ENCODE measurements around the gene CFAP300.

CFAP300 gene

DNA sequence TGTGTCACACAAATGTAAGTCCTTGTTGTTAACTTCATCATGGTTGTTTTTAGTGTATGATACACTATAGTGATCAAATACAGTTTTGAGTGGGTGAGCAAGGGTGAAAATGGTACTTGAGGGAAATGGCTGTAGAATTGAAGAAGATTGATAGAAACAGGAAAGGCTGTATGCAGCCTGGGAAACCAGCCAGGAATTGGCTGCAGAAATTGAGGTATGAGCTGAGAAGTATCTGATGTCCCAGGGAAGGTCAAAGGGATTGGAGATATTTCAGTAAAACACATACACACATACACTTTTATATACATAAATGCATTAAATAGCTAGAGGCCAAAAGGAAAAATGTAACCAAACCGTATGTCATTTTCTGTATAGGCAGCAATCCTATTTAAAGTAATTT is 49.9 kb downstream of the CFAP300 start:
- Histone ChIP-seq H3K36me3 (ENCODE audit: insufficient read depth, low read length) (no peaks in the 10 kb centered on the region), H3K4me1 (ENCODE audit: insufficient read depth, low read length) (no peaks in the 10 kb centered on the region), H3K4me3 (ENCODE audit: low read depth in 1 of 2, low read length in 2 of 2) (no peak overlapping the region), H4K20me1 (ENCODE audit: insufficient read depth, low read length) (no peaks in the 10 kb centered on the region), H3K9ac (ENCODE audit: low read depth, low read length) (no peak overlapping the region), H2AFZ (ENCODE audit: low read depth, low read length) (no peak overlapping the region), H3K9me3 (ENCODE audit: insufficient read depth, low read length, severe bottlenecking) (no peaks in the 10 kb centered on the region), H3K79me2 (ENCODE audit: insufficient read depth, low read length) (no peaks in the 10 kb centered on the region), H3K27me3 (ENCODE audit: insufficient read depth, low read length, poor library complexity) (no peaks in the 10 kb centered on the region), H3K4me2 (ENCODE audit: insufficient read depth, low read length) (no peak overlapping the region), H3K27ac (ENCODE audit: low read length) (no peak overlapping the region)
- TF ChIP-seq EZH2 (IDR thresholded peaks at IDR 0.05; ENCODE audit: borderline replicate concordance, low read depth, low read length, severe bottlenecking), result no peak
- TF ChIP-seq, protein P1, sequence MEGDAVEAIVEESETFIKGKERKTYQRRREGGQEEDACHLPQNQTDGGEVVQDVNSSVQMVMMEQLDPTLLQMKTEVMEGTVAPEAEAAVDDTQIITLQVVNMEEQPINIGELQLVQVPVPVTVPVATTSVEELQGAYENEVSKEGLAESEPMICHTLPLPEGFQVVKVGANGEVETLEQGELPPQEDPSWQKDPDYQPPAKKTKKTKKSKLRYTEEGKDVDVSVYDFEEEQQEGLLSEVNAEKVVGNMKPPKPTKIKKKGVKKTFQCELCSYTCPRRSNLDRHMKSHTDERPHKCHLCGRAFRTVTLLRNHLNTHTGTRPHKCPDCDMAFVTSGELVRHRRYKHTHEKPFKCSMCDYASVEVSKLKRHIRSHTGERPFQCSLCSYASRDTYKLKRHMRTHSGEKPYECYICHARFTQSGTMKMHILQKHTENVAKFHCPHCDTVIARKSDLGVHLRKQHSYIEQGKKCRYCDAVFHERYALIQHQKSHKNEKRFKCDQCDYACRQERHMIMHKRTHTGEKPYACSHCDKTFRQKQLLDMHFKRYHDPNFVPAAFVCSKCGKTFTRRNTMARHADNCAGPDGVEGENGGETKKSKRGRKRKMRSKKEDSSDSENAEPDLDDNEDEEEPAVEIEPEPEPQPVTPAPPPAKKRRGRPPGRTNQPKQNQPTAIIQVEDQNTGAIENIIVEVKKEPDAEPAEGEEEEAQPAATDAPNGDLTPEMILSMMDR (IDR thresholded peaks at IDR 0.05; ENCODE audit: borderline replicate concordance, extremely low read depth, low read length, poor library complexity, severe bottlenecking), result no peak
- DNase-seq (no peak), ATAC-seq (ENCODE audit: insufficient read depth, low read depth) (no peak)

DNA sequence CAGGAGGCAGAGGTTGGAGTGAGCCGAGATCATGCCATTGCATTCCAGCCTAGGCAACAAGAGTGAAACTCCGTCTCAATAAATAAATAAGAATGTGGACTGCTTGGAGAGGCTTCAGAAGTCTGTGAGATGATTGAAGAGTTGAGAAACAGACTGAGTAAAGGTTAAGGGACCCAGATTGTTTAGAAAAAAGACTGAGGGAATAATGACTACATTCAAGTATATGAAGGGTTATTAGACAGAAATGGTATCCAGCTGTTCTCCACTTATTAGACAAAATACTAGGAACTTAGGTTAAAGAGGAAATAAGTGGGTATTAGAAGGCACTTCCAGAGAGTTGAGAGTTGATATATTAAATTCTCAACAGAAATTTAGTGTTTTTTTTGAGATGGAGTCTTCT is 52.5 kb downstream of the CFAP300 start:
- H3K9me3 ChIP-seq (ENCODE audit: insufficient read depth, low read length, severe bottlenecking), result no peaks in the 10 kb centered on the region
- no peak overlapping the region for H3K4me2 ChIP-seq (ENCODE audit: insufficient read depth, low read length)
- no peaks in the 10 kb centered on the region for H3K79me2 ChIP-seq (ENCODE audit: insufficient read depth, low read length)
- H3K4me3 ChIP-seq (ENCODE audit: low read depth in 1 of 2, low read length in 2 of 2), result no peak overlapping the region
- no peak overlapping the region for H2AFZ ChIP-seq (ENCODE audit: low read depth, low read length)
- H3K4me1 ChIP-seq (ENCODE audit: insufficient read depth, low read length), result no peaks in the 10 kb centered on the region
- DNase-seq, result no peak
- no peak for ATAC-seq (ENCODE audit: insufficient read depth, low read depth)
- H3K36me3 ChIP-seq (ENCODE audit: insufficient read depth, low read length), result no peaks in the 10 kb centered on the region
- H3K27ac ChIP-seq (ENCODE audit: low read length), result no peak overlapping the region
- no peak for TF ChIP-seq EZH2 (IDR thresholded peaks at IDR 0.05; ENCODE audit: borderline replicate concordance, low read depth, low read length, severe bottlenecking)
- TF ChIP-seq, protein P1 (IDR thresholded peaks at IDR 0.05; ENCODE audit: borderline replicate concordance, extremely low read depth, low read length, poor library complexity, severe bottlenecking), result no peak
- H3K9ac ChIP-seq (ENCODE audit: low read depth, low read length), result no peak overlapping the region
- no peaks in the 10 kb centered on the region for H4K20me1 ChIP-seq (ENCODE audit: insufficient read depth, low read length)
- no peaks in the 10 kb centered on the region for H3K27me3 ChIP-seq (ENCODE audit: insufficient read depth, low read length, poor library complexity)

DNA sequence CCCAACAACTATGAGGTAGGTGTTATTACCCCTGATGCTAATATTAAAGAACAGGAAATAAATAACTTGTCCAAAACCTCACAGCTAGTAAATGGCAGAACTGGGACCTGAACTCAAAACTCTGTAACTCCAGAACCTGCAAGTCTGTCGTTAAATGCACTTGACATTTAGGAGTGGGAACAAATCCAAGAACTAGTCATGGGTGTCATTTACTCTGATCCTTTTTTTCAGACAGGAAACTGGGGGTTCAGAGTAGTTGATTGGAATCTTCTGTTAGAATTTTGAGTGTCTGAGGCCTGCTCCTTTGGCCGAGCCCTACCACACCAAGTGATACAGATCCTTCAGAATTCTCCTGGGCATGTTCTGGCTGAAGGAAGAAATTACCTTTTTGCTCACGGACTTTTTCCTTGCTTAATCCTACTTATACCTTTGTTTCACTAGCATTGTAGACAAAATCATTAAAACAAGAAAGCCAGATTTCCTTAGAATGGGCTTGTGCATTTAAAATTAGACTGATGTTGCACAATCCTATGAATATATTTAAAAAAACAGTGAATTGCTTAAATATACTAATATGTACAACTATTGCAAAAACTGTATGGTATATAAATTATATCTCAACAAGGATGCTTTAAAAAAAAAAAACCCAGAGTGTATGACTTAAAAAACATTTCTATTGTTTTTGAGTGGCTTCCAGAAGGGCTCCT is 61.6 kb downstream of the CFAP300 start:
- DNase-seq, result no peak
- no peak for ATAC-seq (ENCODE audit: insufficient read depth, low read depth)
- Histone ChIP-seq H3K9me3 (ENCODE audit: insufficient read depth, low read length, severe bottlenecking) (no peaks in the 10 kb centered on the region), H3K27me3 (ENCODE audit: insufficient read depth, low read length, poor library complexity) (no peaks in the 10 kb centered on the region), H3K36me3 (ENCODE audit: insufficient read depth, low read length) (no peaks in the 10 kb centered on the region), H3K27ac (ENCODE audit: low read length) (no peak overlapping the region), H3K4me2 (ENCODE audit: insufficient read depth, low read length) (no peak overlapping the region), H3K4me3 (ENCODE audit: low read depth in 1 of 2, low read length in 2 of 2) (no peak overlapping the region), H2AFZ (ENCODE audit: low read depth, low read length) (no peak overlapping the region), H3K79me2 (ENCODE audit: insufficient read depth, low read length) (no peaks in the 10 kb centered on the region), H3K4me1 (ENCODE audit: insufficient read depth, low read length) (no peaks in the 10 kb centered on the region), H4K20me1 (ENCODE audit: insufficient read depth, low read length) (no peaks in the 10 kb centered on the region), H3K9ac (ENCODE audit: low read depth, low read length) (no peak overlapping the region)
- TF ChIP-seq, protein P1 (IDR thresholded peaks at IDR 0.05; ENCODE audit: borderline replicate concordance, extremely low read depth, low read length, poor library complexity, severe bottlenecking), result no peak

All from DND-41 (cell line).